K562 (cell line): ENCODE data around the gene SFN. TPM values are rescaled to one million over a fixed set of nuclear protein-coding genes. Genes with fewer than 3 reads are reported as not detected.

Experiments used
- BRCA1 ChIP-seq, 2 experiments: fragments of 450-650 bp in 1 of 2; sonication (generic) in 1 of 2; formaldehyde crosslinking in 1 of 2; IDR thresholded peaks; 2 replicates each; pipeline versions ENCODE4 v1.5.0 to v1.6.1; 2017 to 2020; ENCODE audit warnings: mild to moderate bottlenecking in 1 of 2, missing genetic modification reagents in 1 of 2
- DNMT1 ChIP-seq: fragments of 450-650 bp; IDR thresholded peaks from 2 replicates; pipeline ENCODE4 v1.6.1; 2016; ENCODE audit warnings: antibody characterized with exemption, mild to moderate bottlenecking
- ETV1 ChIP-seq: fragments of 450-650 bp; conservative IDR thresholded peaks from 2 replicates; pipeline ENCODE4 v1.6.1; 2016; ENCODE audit warnings: missing genetic modification characterization, control low read depth, low read depth, missing compliant biosample characterization
- FUS ChIP-seq: fragments of 200-400 bp; formaldehyde crosslinking; optimal IDR thresholded peaks from 2 replicates; pipeline ENCODE3; 2017; ENCODE audit warnings: low read depth, low read length
- GATAD2B ChIP-seq: fragments of 450-650 bp; IDR thresholded peaks from 2 replicates; pipeline ENCODE4 v1.6.1; 2017; ENCODE audit warnings: mild to moderate bottlenecking, borderline replicate concordance
- JUNB ChIP-seq: fragments of 450-650 bp; formaldehyde crosslinking; conservative IDR thresholded peaks from 2 replicates; pipeline ENCODE4 v1.4.0; 2020; ENCODE audit warnings: mild to moderate bottlenecking
- KLF13 ChIP-seq: fragments of 450-650 bp; IDR thresholded peaks from 2 replicates; pipeline ENCODE4 v1.6.1; 2016; ENCODE audit warnings: missing genetic modification characterization, low read depth, mild to moderate bottlenecking, missing compliant biosample characterization, moderate library complexity, borderline replicate concordance
- LCOR ChIP-seq: sonication (generic); formaldehyde crosslinking; IDR thresholded peaks from 2 replicates; pipeline ENCODE4 v1.8.0; 2022; ENCODE audit warnings: mild to moderate bottlenecking, missing genetic modification reagents
- MECOM ChIP-seq: fragments of 250-450 bp; sonication (Bioruptor Pico); IDR thresholded peaks from 2 replicates; pipeline ENCODE4 v1.8.0; 2022; ENCODE audit warnings: inconsistent platforms
- POLR2H ChIP-seq: IDR thresholded peaks from 2 replicates; pipeline ENCODE4 v1.6.1; 2016; ENCODE audit warnings: missing genetic modification characterization, low read depth, mild to moderate bottlenecking, control low read depth, missing compliant biosample characterization, moderate library complexity
- PRMT5 ChIP-seq: sonication (generic); formaldehyde crosslinking; IDR thresholded peaks from 2 replicates; pipeline ENCODE4 v1.5.0; 2020; ENCODE audit warnings: missing genetic modification reagents
- SAFB2 ChIP-seq: fragments of 200-400 bp; formaldehyde crosslinking; IDR thresholded peaks from 2 replicates; pipeline ENCODE4 v1.6.1; 2018; ENCODE audit warnings: borderline replicate concordance, low read length, low read depth, moderate library complexity; ENCODE audit not compliant: severe bottlenecking
- SREBF1 ChIP-seq: fragments of 150-350 bp; IDR thresholded peaks from 2 replicates; pipeline ENCODE4 v1.6.1; 2014; ENCODE audit warnings: antibody characterized with exemption, low read depth, low read length, borderline replicate concordance
- TCF7L2 ChIP-seq: fragments of 150-350 bp; IDR thresholded peaks from 2 replicates; pipeline ENCODE4 v1.6.1; 2016; ENCODE audit warnings: low read depth, mild to moderate bottlenecking, low read length, moderate library complexity
- TFAM ChIP-seq: fragments of 250-450 bp; sonication (Bioruptor Pico); conservative IDR thresholded peaks from 2 replicates; pipeline ENCODE4 v1.5.0; 2021; ENCODE audit warnings: mild to moderate bottlenecking, moderate library complexity
- ZBTB17 ChIP-seq: fragments of 450-650 bp; formaldehyde crosslinking; IDR thresholded peaks from 2 replicates; pipeline ENCODE4 v1.4.0; 2020; ENCODE audit warnings: mild to moderate bottlenecking
- polyA plus RNA-seq, 8 experiments: library from polyadenylated mRNA; depleted of rRNA in 4 of 8; stranded (reverse) in 5 of 8; unstranded in 3 of 8; fragments of >200 nt; fragmentation: Nextera tagmentation in 2 of 8; fragmentation: Illumina TruSeq in 1 of 8; extraction: Ambion mirVana in 2 of 8; extraction: Trizol in 1 of 8; gene quantifications; 2 replicates each; pipeline versions ENCODE4 v1.2.1 to v1.2.3, GENCODE V29; 2011 to 2014; ENCODE audit warnings: inconsistent platforms in 1 of 8, missing spikeins in 1 of 8
- total RNA-seq, 7 experiments: library from RNA; depleted of rRNA in 6 of 7; stranded (reverse); fragments of >200 nt in 6 of 7; fragmentation: Illumina TruSeq in 2 of 7; extraction: Trizol in 2 of 7; gene quantifications; 2 replicates each; pipeline versions ENCODE4 v1.2.1 to v1.2.3, GENCODE V29; 2011 to 2021; ENCODE audit warnings: low replicate concordance in 1 of 7
- TF ChIP-seq, protein P1 (sequence below): fragments of 250-450 bp; sonication (Bioruptor Pico); IDR thresholded peaks from 2 replicates; pipeline ENCODE4 v1.4.0; 2020; ENCODE audit warnings: mild to moderate bottlenecking, moderate library complexity
- TF ChIP-seq, protein P2 (sequence below), 3 experiments: fragments of 200-800 bp in 1 of 3; fragments of 250-450 bp in 1 of 3; fragments of 450-650 bp in 1 of 3; sonication (Bioruptor Pico) in 1 of 3; sonication (Bioruptor generic) in 1 of 3; formaldehyde crosslinking in 1 of 3; IDR thresholded peaks; 2 replicates each; pipeline versions ENCODE4 v1.6.1 to v1.8.0; 2016 to 2022; ENCODE audit warnings: mild to moderate bottlenecking in 2 of 3, missing genetic modification characterization in 2 of 3, missing compliant biosample characterization in 1 of 3, moderate library complexity in 1 of 3

Gene SFN
- total and polyA plus RNA-seq, 9 of the 15 experiments (the other 6 are each of a cell fraction or from before 2014, with no cell fraction given), result 0.10 to 3.8 (median 2.0) TPM

DNA sequence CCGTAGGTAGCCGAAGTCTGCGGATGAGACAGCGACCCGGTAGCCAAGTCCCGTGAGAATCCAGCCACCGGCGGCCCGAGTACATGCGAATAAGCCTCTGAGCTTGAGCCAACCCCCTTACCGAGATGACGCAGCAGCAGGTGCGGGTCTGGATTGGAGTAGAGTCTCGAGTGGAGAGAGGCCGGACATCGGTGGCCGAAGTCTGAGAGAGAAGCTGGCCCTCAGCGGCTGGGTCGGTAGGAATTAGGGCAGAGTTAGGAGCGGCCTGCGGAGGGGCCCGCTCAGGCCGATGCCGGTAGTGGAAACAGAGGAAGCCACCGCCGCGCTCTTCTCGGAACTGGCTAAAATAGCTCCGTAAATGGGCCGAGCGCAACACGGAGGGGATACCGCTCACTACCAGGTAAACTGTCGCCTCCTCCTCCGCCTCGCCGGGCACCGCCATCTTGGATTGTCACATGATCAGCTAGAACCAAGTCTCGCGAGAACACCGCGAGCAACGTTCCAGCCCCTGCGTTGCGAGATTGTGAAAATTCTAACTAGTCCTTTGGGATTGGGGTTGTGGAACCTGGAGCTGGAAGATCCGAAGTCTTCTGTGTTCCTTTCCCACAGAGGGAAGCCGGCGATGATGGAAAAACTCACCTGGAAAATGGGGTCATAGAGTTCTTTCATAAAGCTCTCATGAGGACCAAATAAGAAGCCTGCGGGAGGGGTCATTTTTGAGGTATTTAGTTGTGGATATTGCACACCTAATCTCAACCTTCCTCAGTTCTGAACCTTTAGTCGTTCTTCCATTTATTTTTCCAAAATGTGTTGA is 37.3 kb downstream of the SFN start, which contains the start of gene GPATCH3 (continued):
- TF ChIP-seq POLR2H (tag), result peak; percentile 94
- 0 out of 2 replicates have a peak, but pooled peaks have one; percentile 56 for TF ChIP-seq GATAD2B
- TF ChIP-seq SREBF1, result no peak; the same call in 1 of the 2 replicates
- no peak for TF ChIP-seq TCF7L2
- TF ChIP-seq LCOR (CRISPR knock-in tag), result no peak
- TF ChIP-seq MECOM (CRISPR knock-in tag), result no peak
- TF ChIP-seq, protein P1, sequence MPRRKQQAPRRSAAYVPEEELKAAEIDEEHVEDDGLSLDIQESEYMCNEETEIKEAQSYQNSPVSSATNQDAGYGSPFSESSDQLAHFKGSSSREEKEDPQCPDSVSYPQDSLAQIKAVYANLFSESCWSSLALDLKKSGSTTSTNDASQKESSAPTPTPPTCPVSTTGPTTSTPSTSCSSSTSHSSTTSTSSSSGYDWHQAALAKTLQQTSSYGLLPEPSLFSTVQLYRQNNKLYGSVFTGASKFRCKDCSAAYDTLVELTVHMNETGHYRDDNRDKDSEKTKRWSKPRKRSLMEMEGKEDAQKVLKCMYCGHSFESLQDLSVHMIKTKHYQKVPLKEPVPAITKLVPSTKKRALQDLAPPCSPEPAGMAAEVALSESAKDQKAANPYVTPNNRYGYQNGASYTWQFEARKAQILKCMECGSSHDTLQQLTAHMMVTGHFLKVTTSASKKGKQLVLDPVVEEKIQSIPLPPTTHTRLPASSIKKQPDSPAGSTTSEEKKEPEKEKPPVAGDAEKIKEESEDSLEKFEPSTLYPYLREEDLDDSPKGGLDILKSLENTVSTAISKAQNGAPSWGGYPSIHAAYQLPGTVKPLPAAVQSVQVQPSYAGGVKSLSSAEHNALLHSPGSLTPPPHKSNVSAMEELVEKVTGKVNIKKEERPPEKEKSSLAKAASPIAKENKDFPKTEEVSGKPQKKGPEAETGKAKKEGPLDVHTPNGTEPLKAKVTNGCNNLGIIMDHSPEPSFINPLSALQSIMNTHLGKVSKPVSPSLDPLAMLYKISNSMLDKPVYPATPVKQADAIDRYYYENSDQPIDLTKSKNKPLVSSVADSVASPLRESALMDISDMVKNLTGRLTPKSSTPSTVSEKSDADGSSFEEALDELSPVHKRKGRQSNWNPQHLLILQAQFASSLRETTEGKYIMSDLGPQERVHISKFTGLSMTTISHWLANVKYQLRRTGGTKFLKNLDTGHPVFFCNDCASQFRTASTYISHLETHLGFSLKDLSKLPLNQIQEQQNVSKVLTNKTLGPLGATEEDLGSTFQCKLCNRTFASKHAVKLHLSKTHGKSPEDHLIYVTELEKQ, result no peak
- no peak for TF ChIP-seq TFAM
- TF ChIP-seq KLF13 (tag), result peak; percentile 54; the same call in 1 of the 2 replicates
- no peak for TF ChIP-seq ETV1 (tag)
- TF ChIP-seq DNMT1, result no peak
- TF ChIP-seq PRMT5 (CRISPR knock-in tag), result no peak
- TF ChIP-seq SAFB2, result no peak
- TF ChIP-seq ZBTB17 (CRISPR knock-in tag), result peak; percentile 45; the same call in 1 of the 2 replicates
- no peak for TF ChIP-seq BRCA1 (IDR thresholded peaks at IDR 0.05)
- TF ChIP-seq BRCA1 (CRISPR knock-in tag; IDR thresholded peaks at IDR 0.05), result no peak
- no peak for TF ChIP-seq JUNB (CRISPR knock-in tag)
- TF ChIP-seq, protein P2, sequence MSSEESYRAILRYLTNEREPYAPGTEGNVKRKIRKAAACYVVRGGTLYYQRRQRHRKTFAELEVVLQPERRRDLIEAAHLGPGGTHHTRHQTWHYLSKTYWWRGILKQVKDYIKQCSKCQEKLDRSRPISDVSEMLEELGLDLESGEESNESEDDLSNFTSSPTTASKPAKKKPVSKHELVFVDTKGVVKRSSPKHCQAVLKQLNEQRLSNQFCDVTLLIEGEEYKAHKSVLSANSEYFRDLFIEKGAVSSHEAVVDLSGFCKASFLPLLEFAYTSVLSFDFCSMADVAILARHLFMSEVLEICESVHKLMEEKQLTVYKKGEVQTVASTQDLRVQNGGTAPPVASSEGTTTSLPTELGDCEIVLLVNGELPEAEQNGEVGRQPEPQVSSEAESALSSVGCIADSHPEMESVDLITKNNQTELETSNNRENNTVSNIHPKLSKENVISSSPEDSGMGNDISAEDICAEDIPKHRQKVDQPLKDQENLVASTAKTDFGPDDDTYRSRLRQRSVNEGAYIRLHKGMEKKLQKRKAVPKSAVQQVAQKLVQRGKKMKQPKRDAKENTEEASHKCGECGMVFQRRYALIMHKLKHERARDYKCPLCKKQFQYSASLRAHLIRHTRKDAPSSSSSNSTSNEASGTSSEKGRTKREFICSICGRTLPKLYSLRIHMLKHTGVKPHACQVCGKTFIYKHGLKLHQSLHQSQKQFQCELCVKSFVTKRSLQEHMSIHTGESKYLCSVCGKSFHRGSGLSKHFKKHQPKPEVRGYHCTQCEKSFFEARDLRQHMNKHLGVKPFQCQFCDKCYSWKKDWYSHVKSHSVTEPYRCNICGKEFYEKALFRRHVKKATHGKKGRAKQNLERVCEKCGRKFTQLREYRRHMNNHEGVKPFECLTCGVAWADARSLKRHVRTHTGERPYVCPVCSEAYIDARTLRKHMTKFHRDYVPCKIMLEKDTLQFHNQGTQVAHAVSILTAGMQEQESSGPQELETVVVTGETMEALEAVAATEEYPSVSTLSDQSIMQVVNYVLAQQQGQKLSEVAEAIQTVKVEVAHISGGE (CRISPR knock-in tag; IDR thresholded peaks at IDR 0.05), result no peak
- no peak for TF ChIP-seq FUS
